GM18520 (cell line): ENCODE data around the gene SERPINA1.
"Not testable (repeated sequence)": the region's sequence is repeated elsewhere in the genome, so short reads cannot be mapped to it uniquely, and the experiment has no call there.

Source experiments
- ATAC-seq: cut with Tn5 transposase; IDR thresholded peaks from one replicate; pipeline ENCODE4 v1.9.1; 2021; ENCODE audit not compliant: unreplicated experiment

Gene SERPINA1

DNA sequence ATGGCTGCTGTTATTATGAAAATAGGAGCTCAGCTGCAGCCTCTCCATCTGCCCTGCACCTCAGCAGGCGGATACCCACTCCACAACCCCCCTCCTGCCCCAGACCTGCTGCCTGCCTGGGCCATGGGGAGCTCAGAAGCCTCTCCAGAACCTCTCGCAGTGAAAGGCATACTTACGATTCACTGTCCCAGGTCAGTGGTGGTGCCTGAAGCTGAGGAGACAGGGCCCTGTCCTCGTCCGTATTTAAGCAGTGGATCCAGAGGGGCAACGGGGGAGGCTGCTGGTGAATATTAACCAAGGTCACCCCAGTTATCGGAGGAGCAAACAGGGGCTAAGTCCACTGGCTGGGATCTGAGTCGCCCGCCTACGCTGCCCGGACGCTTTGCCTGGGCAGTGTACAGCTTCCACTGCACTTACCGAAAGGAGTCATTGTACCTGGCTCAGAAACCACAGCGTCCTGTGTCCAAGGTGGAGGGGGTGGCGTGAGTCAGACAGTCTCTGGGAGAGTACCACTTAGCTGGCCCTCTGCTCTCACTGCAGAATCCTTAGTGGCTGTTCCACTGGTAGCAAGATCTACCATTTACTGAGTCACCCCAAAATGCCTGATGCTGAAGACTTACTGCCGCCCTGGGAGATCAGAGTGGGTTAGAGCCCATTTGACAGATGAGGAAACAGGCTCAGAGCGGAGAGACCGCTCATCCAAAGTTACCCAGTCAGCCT lies at the start of gene SERPINA1:
SERPINA1 (minus strand) TSS at position 219 of the 720 bp plus-strand sequence. CDS start 5,365 bp downstream, outside the sequence.
- ATAC-seq, result no peak

DNA sequence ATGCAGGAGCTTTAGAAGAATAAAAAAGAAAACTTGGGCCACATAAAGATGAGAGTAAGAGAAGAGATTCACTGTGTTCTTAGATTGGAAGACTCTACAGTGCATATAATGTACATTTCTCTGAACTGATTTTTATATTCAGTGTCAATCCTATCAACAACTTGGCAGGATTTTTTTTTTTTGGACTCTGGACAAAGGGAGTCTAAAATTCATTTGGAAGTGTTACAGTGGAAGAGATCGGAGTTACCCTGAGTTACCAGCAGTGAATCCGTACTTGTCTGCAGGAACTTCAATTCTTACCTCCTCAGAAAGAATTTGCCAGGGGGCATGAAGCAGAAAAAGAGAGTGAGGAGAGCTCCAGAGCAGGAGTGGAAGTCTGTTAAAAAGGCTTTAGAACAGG lies 40.2 kb upstream of the SERPINA1 start:
- no peak for ATAC-seq

DNA sequence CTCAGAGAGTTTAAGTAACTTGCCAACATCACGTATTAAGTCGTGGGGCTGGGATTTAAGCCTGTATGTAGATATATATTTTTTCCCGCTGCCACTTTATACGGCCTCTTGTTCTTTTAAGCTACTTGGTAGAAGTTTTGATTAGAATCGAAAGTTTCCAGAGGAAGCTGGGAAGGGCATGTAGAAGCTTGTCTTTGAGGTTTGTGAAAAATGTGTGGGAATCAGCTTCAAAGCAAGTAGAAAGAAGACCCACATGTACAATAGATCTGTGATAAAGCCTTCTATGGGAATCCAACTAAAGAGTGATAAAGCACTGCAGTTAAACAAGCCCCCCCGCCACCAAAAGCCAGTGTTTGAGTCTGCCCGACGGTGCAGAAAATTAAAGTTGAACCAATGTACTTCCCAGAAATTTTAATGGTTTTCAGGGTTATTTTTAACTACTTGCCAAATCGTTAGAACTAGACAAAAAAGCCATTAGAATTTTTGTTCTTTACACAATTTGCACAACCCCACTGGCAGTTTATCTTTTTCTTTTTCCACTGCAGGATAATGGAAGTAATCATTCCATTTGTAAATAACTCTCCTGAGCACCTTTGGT lies 38.7 kb upstream of the SERPINA1 start:
- ATAC-seq, result no peak

DNA sequence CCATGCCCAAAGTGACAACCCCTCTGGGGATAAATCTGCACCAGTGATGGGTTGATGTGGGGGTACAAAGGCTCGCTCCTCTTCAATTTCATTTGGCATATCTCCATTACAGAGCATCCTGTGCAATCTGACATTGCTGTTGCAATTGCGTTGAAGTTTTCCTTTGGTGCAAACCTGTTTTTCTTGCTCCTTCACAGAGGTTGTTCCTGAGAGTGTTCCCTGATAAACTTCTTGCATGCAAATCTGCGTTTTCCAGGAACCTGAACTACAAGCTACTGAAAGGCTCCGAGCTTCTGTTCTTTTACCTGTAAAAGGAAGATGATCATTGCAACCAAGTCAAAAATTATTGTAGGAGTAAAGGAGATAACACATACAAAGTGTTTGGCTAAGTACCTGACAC lies 38.1 kb upstream of the SERPINA1 start:
- ATAC-seq, result no peak

DNA sequence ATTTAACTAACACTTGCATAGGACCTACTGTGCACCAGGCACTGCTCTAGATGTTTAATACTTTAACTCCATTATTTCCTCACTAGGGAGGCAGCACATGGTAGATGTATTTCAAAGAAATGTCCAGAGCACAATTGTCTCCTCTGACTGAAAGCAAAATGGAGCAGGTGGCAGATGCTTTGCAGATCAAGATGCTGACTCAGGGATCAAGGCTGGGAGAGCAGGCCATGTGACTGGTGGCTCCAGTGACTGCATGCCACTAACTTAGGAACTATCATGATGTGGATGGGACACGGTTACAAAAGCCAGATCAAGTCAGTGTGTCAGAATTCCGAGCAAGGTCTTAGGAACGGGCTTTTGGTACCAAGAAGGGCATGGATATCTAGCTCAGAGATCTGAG lies 36.0 kb upstream of the SERPINA1 start:
- no peak for ATAC-seq

DNA sequence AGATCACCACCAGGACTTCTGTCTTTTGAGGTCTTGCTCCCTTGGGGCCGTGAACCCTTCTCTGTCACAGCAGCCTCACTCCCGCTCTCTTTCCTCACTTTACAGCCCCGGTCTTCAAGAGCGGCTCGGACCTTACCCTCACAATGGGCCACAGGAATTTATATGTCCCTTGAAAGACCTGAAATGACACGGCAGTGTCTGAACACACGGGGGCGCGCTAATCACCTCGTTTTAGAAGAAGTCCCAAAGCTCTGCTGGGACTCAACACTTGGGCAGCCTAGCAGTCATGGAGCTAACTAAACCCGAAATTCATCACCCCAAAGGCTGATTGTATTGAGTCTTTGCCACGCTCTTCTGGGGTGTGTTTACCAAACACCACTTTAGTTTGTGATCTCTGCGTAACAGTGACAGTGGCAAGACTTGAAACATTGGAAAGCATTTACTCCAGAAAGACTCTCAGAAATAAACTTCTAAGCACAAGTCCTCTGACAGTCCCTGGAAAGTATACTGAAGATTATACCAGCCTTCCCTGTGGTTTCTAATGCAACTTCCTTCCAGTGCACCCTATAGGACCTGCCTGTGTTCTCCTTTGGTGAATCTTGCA lies 35.2 kb upstream of the SERPINA1 start:
- no peak for ATAC-seq

DNA sequence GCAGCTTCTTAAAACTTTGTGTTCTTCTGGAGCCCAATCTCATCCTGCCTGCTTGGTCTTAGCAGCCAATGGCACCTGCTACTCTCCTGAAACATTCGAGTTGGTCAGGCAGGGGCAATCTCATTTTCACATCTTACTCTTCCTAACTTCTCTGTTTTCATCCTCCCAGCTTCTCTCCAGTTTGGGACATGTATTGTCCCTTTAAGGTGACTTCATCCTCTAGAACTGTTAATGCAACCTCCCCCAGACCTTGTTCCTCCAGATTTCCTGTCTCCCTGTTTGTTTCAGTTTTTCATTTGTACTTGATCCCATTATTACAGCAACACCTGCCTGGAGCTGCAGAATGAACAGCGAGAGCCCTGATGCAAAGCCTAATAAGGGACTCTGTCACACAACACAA lies 32.9 kb upstream of the SERPINA1 start:
- ATAC-seq, result no peak

DNA sequence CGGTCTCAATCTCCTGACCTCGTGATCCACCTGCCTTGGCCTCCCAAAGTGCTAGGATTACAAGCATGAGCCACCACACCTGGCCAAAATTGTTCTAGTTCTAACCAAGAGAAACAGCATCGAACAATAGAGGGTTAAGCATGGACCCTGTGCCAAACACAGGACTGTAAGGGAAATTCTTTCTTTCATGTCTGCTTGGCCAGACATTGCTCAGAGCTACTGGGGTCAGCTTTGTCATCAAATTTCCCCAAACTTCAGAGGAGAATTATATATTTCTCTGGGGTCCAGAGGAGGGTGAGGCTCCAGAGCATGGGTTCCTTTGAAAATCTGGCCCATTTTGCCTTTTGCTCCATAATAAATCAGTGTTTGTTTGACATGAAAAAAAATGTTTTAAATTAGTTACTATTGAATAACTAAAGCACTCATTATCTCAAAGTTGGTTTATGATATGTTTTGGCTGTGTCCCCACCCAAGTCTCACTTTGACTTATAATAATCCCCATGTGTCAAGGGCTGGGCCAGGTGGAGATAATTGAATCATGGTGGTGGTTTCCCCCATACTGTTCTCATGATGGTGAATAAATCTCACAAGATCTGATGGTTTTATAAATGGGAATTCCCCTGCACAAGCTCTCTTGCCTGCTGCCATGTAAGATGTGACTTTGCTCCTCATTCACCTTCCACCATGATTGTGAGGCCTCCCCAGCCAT lies 29.2 kb upstream of the SERPINA1 start:
- ATAC-seq, result not testable (repeated sequence)

DNA sequence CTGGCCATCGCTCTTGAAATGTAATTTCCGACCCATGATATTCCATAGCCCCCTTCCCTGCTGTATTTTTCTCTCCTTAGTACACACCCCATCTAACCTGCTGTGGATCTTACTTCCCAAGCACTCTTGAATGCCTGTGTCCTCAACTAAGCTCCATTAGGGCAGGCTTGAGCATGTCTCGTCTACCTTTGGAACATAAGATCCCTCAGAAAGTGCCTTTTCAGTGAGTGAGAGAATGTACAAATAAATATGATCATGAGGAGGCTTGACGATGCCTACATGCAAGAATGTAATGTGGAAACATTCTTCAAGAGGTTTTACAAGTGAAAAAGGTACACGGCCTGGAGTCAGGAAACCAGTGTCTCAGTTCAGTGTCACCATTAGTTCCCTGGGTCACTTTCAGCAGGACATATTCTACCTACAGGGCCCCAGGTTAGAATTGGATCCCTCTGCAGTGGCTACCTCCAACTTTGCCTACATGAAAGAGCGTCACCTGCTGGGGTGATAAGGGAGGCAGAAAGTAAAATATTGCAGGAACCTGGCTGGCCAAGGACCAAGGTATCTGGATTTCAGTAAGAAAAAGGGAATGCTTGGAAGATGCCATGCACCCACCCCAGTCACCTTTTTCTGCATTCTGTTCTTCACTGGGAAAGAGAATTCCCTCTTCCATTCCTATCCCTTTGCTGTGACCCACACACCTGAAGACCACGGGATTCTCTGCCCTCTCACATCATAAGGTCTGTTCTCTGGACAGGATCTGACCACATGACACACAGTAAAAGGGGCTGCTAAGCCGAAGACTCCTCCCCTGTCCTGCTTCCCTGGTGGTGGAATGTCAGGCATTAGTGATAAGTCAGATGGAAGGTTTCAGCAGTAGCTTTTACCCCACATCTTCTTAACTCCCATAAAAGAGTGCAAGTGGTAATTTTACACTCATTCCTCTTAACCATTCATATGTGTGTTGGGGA lies 24.6 kb upstream of the SERPINA1 start:
- no peak for ATAC-seq

DNA sequence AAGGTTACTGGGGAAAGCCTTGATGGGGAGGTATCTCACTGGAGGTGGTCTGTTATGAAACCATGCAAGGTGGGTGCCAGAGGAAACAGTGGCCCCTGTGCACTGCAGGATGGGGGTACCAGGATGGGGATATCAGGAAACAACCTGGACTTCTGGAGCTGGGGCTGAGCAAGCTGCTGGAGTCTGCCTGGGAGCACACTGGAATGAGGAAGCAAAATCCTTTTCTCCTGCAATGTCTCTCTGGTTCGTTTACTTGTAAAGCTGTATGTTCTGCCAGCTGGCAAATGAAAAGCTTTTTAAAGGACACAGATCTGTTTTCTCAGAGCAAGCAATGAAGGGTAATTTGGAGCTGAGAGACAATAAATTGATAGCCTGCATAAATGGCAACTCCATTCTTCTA lies 23.2 kb upstream of the SERPINA1 start:
- ATAC-seq, result no peak

DNA sequence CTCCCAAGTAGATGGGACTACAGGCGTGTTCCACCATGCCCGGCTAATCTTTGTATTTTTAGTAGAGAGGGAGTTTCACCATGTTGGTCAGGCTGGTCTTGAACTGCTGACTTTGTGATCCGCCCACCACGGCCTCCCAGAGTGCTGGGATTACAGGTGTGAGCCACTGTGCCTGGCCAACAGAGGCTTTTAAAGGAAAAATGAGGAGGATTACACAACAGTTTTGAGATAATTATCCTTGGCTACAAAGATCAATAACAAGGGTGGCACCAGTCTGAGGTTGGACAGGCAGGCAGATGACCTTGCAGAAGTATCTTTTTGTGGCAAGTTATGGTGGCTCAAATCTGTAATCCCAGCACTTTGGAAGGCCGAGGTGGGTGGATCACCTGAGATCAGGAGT lies 21.0 kb upstream of the SERPINA1 start:
- not testable (repeated sequence) for ATAC-seq

DNA sequence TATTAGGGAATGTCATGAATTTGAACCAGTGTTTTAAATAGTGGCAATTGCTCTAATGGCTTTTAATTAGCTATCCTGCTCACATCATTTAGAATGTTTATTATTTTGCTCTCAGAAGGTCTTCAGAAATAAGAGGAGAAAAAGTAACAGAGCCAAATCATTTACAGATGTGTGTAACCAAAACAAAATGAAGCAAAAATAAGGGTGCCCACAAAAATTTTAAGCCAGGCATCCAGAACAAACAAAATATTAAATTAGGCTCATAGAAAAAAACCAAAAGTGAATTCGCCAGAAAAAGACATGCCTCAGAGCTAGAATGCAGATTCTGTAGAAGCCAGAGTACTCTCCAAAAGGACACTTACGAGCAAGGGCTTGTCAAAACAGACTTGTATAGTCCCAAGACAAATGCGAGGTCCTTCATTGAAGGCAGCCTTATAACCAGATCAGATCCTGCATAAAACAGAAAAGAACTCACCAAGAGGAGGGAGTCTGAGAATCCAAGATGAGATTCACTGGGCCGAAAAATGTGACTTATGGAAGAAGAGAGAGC lies 20.2 kb upstream of the SERPINA1 start:
- no peak for ATAC-seq

DNA sequence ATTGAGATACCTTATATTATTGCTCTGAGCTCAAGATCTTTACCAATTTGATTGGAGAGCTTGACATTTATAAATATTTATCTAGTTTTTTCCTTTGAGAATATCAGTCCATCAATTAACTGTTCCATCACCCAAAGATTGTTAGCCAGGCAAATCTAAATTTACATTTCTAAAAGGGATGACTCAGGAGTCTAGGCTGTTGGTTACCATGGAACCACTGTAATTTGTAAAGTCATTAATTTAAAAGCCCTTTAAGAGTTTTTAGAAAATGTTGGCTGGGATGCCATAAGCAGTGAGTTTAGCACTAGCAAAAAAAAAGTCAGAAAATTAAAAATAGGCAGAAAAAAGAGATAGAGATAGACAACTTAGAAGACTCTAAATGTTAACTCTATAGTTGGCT lies 19.5 kb upstream of the SERPINA1 start:
- no peak for ATAC-seq

DNA sequence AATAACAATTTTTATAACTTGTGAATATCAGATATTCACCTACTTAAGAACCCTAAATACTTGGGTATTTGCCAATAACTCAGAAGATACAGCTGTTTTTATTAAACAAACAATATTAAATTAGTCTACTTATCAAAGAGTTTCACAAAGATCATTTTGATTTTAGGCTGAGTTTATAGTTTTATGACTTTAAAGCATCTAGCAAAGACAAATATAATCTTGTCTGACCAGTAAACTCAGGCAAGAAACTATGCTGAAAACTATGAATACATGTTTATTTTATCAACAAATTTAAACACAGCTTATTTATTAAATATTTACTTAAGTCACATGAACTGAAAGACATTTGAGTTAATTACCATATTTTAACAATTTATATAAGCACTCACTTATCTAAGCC lies 18.5 kb upstream of the SERPINA1 start:
- no peak for ATAC-seq

DNA sequence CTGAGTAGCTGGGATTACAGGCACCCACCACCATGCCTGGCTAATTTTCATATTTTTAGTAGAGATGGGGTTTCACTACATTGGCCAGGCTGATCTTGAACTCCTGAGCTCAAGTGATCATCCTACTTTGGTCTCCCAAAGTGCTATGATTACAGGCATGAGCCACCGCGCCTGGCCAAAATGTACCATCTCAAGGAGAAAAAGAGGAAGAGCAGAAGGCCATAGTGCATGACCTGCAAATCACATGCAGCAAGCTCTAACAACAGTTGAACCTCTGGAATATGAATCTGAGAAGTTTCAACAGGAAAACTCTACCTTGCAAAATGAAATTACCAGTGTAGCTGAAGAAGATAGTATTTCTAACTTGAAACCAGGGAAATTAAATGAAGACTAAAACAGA lies 17.1 kb upstream of the SERPINA1 start:
- no peak for ATAC-seq

DNA sequence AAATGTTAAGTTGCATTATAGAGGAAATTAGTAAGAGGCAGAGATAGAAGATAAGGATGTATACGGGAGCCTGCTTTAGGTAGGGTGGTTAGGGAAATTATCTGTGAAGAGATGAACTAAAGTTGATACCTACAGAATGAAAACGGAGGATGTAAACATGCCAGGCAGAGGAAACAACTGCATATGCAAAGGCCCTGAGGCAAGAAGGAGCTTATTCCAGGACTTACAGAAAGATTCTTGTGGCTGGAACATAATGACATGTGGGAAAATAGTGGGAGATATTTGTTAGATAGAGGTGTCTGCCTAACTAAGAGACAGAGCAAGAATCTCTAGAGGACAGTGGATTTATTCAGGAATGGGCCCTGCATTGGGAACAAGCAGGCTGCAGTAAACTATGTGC lies 16.2 kb upstream of the SERPINA1 start:
- ATAC-seq, result no peak

DNA sequence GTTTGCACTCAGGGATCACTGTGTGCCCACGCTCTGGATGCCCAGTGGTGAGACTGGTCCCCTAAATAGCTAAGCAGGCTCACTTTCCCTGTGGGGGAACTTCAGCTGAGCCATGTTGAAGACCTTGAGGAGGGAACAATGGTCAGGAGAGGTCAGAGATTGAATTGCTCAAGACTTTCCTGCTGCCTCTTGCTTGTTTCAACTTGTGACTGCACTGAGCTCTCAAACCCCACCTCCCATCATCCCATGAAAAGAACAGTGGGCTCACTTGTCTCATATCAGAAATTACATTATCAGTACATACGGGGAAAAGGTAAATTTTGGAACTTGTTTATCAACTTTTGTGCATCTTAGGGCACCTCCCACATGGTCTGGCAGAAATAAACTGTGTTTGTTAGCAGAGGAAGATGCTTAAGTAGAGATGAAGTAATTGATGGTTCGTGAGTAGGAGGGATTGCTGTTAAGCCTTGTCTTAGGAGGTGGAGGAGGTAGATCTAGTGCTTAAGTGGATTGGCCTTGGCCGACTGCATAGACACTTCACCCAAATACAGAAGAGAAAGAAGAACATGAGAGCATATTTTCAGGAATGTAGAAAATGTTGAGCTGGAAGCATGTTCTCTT lies 15.0 kb upstream of the SERPINA1 start:
- no peak for ATAC-seq

DNA sequence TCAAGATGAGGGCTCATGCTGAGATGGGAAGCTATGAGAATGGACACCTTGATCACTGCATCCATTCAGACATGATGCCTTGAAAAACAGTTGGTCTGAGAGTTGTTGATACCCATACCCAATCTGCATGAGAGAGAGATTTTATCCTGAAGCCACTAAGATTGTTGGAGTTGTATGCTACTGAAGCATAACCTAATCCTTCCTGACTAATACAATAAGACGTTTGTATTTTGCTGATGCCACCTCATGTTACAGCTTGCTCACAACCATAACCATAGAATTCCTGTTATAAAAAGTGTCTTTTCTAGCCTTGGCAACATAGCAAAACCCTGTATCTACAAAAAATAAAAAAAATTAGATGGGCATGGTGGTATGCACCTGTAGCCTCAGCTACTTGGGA lies 12.7 kb upstream of the SERPINA1 start:
- no peak for ATAC-seq

DNA sequence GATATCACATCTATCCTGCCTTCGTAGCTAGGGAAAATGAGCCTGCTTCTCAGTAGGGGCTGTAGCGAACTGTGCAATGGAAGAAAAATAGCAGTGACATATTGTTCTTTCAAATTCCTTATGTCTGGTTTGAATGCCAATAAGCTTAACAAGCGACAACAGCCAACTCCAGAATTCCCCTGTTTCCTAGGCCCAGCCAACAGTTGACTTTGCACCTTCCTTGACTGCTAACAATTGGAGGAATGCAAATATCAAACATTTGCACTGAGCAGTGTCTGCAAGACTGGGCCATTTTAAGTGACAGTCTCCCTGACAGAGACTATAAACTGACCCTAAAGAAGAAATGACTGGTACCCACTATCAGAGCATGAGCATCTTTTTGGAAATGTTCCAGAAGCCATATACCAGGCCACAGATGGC lies 12.0 kb upstream of the SERPINA1 start:
- no peak for ATAC-seq

DNA sequence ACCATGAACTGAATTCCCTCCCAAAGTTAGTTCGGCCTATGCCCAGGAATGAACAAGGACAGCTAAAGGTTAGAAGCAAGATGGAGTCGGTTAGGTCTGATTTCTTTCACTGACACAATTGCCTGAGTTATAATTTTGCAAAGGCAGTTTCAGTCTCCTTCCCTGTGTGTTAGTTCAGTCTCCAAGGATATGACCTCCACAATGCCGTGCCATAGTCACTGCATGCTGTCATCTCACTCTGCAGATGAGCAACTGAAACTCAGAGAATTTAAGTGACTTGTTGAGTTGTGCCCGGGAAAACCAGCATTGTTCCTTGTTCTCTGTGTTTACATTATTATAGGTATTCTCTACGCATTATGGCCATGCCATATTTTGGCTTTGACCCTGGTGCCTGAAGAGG lies 10.1 kb upstream of the SERPINA1 start:
- no peak for ATAC-seq
